ENCODE measurements around the gene LTBP1. TPM values are rescaled to one million over a fixed set of nuclear protein-coding genes. Genes with fewer than 3 reads are reported as not detected.

Gene LTBP1
- total and polyA plus RNA-seq, 8 donors: 11.0 to 134 (median 25.6) TPM

DNA sequence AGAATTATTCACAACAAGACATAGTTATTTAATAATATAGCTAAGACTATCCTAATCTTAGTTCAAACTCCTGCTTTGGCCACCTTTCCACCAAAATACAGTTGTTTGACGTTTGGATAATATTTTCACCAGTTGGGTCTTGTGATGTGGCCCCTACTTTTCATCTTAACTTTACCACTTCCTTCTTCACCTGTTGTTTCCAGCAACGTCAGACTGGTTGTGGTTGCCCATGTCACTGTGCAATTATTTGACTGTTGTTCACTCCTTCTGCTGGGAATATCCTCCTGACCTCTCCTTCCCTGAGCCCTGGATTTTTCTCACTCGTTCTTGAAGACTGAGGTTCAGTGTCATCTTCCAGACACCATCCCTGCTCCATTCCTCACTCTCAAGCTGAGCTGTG, 397.5 kb downstream of the LTBP1 start:
- Histone ChIP-seq H3K36me3 (peaks cover 0 to 10% (median 1%) of the 10 kb centered on the region in 4 donors), H3K4me1 (peaks cover 0 to 6% (median 0%) of the 10 kb centered on the region in 4 donors), H3K27me3 (no peaks in the 10 kb centered on the region), H3K9me3 (no peaks in the 10 kb centered on the region), H3K4me3 (no peak overlapping the region), H3K27ac (no peak overlapping the region)
- DNase-seq: no peak
- intact Hi-C loops (cut with DNase I; ENCODE audit: low total_unique reads): no loop called here
- 72 to 78% (median 75%) methylated on average over 3 of the region's 3 CpGs for WGBS, 5 donors
- TF ChIP-seq EP300 (IDR thresholded peaks at IDR 0.05) (no peak), POLR2A (IDR thresholded peaks at IDR 0.05) (no peak), POLR2AphosphoS5 (IDR thresholded peaks at IDR 0.05) (no peak)
- TF ChIP-seq, protein P1, sequence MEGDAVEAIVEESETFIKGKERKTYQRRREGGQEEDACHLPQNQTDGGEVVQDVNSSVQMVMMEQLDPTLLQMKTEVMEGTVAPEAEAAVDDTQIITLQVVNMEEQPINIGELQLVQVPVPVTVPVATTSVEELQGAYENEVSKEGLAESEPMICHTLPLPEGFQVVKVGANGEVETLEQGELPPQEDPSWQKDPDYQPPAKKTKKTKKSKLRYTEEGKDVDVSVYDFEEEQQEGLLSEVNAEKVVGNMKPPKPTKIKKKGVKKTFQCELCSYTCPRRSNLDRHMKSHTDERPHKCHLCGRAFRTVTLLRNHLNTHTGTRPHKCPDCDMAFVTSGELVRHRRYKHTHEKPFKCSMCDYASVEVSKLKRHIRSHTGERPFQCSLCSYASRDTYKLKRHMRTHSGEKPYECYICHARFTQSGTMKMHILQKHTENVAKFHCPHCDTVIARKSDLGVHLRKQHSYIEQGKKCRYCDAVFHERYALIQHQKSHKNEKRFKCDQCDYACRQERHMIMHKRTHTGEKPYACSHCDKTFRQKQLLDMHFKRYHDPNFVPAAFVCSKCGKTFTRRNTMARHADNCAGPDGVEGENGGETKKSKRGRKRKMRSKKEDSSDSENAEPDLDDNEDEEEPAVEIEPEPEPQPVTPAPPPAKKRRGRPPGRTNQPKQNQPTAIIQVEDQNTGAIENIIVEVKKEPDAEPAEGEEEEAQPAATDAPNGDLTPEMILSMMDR (IDR thresholded peaks at IDR 0.05): no peak

DNA sequence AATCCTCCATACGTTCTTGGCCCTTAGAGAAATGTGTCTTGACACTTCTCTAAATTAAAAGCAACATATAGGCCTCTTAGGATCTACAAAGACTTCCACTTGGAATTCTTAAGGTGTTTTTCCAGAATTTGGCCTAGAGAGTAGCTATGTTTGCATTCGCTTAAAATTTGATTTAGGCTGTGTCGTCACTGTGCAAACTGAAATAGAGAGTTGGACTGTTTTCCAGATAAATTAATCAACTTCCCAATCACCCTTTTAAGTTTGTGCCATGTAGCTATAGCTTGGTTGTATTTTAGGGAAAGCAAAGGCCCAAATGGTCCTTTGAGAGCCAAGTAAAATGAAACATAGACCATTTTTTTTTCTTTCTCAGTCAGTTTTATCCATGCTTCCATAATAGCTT, 401.1 kb downstream of the LTBP1 start:
- Histone ChIP-seq H3K4me1 (no peaks in the 10 kb centered on the region), H3K27ac (no peak overlapping the region), H3K27me3 (no peaks in the 10 kb centered on the region), H3K36me3 (peaks cover 0 to 18% (median 6%) of the 10 kb centered on the region in 4 donors), H3K9me3 (no peaks in the 10 kb centered on the region), H3K4me3 (no peak overlapping the region)
- TF ChIP-seq POLR2A (IDR thresholded peaks at IDR 0.05) (no peak), EP300 (IDR thresholded peaks at IDR 0.05) (no peak), POLR2AphosphoS5 (IDR thresholded peaks at IDR 0.05) (no peak)
- TF ChIP-seq, protein P1 (IDR thresholded peaks at IDR 0.05): no peak
- intact Hi-C loops (cut with DNase I; ENCODE audit: low total_unique reads): no loop called here
- no peak for DNase-seq
- WGBS, 5 donors: 41 to 62% (median 56%) methylated on average over 3 of the region's 3 CpGs

DNA sequence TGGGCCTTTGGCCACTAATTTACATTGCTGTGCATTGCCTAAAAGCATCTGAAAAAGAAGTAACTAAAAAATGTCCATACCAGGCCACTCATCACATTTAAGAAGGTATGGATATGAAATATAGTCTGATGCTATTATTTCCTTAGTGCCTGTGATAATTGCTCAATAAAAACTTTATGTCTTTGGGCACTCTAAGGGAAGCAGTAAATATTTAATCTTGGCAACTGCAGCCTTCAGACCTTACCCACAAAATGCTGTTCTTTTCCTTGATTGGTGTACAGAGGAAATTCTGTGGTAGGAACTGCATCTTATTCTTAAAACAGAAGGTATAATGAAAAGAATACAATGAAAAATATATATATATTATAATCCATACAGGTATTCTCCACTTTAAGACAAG, 403.9 kb downstream of the LTBP1 start:
- Histone ChIP-seq H3K27me3 (no peaks in the 10 kb centered on the region), H3K27ac (no peak overlapping the region), H3K4me1 (no peaks in the 10 kb centered on the region), H3K36me3 (peaks cover 0 to 29% (median 6%) of the 10 kb centered on the region in 4 donors), H3K4me3 (no peak overlapping the region), H3K9me3 (peaks cover 0 to 3% (median under 1%) of the 10 kb centered on the region in 4 donors)
- no peak for DNase-seq
- intact Hi-C loops (cut with DNase I; ENCODE audit: low total_unique reads): no loop called here
- TF ChIP-seq EP300 (IDR thresholded peaks at IDR 0.05): no peak
- no peak for TF ChIP-seq POLR2A (IDR thresholded peaks at IDR 0.05)
- no peak for TF ChIP-seq POLR2AphosphoS5 (IDR thresholded peaks at IDR 0.05)
- TF ChIP-seq, protein P1 (IDR thresholded peaks at IDR 0.05): no peak

DNA sequence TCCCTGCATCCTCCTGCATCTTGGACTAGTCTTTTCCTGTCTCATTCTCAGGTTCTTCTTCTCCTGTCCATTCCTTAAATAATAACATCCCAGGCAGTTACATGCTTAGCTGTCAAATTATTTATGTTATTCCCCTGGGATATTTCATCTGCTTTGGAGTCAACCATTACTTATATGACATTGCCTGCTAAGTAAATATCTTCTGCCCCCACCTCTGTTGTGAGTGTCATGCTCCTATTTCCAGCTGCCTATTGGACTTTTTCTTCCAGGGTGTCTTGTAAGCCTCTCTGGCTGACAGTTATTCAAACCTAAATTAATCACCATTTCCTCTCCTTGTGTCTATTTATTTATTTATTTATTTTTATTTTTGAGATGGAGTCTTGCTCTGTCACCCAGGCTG, 405.0 kb downstream of the LTBP1 start:
- Histone ChIP-seq H3K27me3 (no peaks in the 10 kb centered on the region), H3K4me1 (no peaks in the 10 kb centered on the region), H3K36me3 (peaks cover 0 to 38% (median 6%) of the 10 kb centered on the region in 4 donors), H3K9me3 (peaks cover 0 to 13% (median 8%) of the 10 kb centered on the region in 4 donors), H3K4me3 (no peak overlapping the region), H3K27ac (no peak overlapping the region)
- intact Hi-C loops (cut with DNase I; ENCODE audit: low total_unique reads): no loop called here
- DNase-seq: no peak
- TF ChIP-seq, protein P1 (IDR thresholded peaks at IDR 0.05): no peak
- TF ChIP-seq EP300 (IDR thresholded peaks at IDR 0.05): no peak
- TF ChIP-seq POLR2A (IDR thresholded peaks at IDR 0.05): no peak
- no peak for TF ChIP-seq POLR2AphosphoS5 (IDR thresholded peaks at IDR 0.05)
